Superior temporal gyrus (tissue), 1 donor: ENCODE results near the gene CELF6.

Source experiments
- DNase-seq: peaks from one replicate; pipeline ENCODE4 v3.0.0-alpha.2; 2016; ENCODE audit errors: extremely low spot score

Gene CELF6

GRCh38 chr15:72271895-72272212, 48.1 kb downstream of the CELF6 start:
- no peak for DNase-seq

- no peak for DNase-seq
Measured at GRCh38 chr15:72271221-72271620, 48.7 kb downstream of the CELF6 start.

GRCh38 chr15:72269739-72270138, 50.2 kb downstream of the CELF6 start:
- no peak for DNase-seq

- no peak for DNase-seq
Measured at GRCh38 chr15:72265031-72265430, 54.9 kb downstream of the CELF6 start.

GRCh38 chr15:72252663-72253299, 67.2 kb downstream of the CELF6 start:
- no peak for DNase-seq

GRCh38 chr15:72249142-72249810, 70.7 kb downstream of the CELF6 start:
- no peak for DNase-seq

- DNase-seq = no peak
Measured at GRCh38 chr15:72248514-72248913, 71.4 kb downstream of the CELF6 start.

GRCh38 chr15:72242775-72243370, 77.1 kb downstream of the CELF6 start:
- DNase-seq = no peak

- DNase-seq = no peak
Measured at GRCh38 chr15:72239652-72240051, 80.3 kb downstream of the CELF6 start.

- no peak for DNase-seq
Measured at GRCh38 chr15:72238586-72238985, 81.4 kb downstream of the CELF6 start.

GRCh38 chr15:72237853-72238224, 82.1 kb downstream of the CELF6 start:
- DNase-seq = no peak

GRCh38 chr15:72237029-72237852, 82.7 kb downstream of the CELF6 start:
- peak; percentile 41 for DNase-seq

GRCh38 chr15:72236381-72237003, 83.5 kb downstream of the CELF6 start:
- DNase-seq = no peak

- no peak for DNase-seq
Measured at GRCh38 chr15:72235298-72235697, 84.7 kb downstream of the CELF6 start.
